Smooth muscle cell (in vitro differentiated cells): ENCODE results near the gene SMPD2. TPM values are rescaled to one million over a fixed set of nuclear protein-coding genes. Genes with fewer than 3 reads are reported as not detected.
"Not testable (repeated sequence)": the region's sequence is repeated elsewhere in the genome, so short reads cannot be mapped to it uniquely, and the experiment has no call there.

Source experiments
- DNase-seq: peaks from one replicate; lab custom pipeline; 2025; ENCODE audit not compliant: unreplicated experiment; lab: John Stamatoyannopoulos, UW
- H2AFZ ChIP-seq: fragments of 200-600 bp; sonication (generic); 2 replicates; pipeline ENCODE4 v1.6.0; 2016; ENCODE audit warnings: antibody characterized with exemption, low read depth, mild to moderate bottlenecking
- H3F3A ChIP-seq: fragments of 200-600 bp; sonication (generic); 2 replicates; pipeline ENCODE4 v1.6.0; 2017; ENCODE audit warnings: antibody characterized with exemption, low read depth
- H3K27ac ChIP-seq: fragments of 200-600 bp; sonication (generic); 2 replicates; pipeline ENCODE4 v1.5.1; 2016; ENCODE audit warnings: low read depth, mild to moderate bottlenecking
- H3K27me3 ChIP-seq: fragments of 200-600 bp; sonication (generic); 2 replicates; pipeline ENCODE4 v1.6.1; 2016; ENCODE audit warnings: low read depth, mild to moderate bottlenecking
- H3K36me3 ChIP-seq: fragments of 200-600 bp; sonication (generic); 2 replicates; pipeline ENCODE4 v1.5.1; 2016; ENCODE audit warnings: low read depth
- H3K4me1 ChIP-seq: fragments of 200-600 bp; sonication (generic); 2 replicates; pipeline ENCODE4 v1.5.1; 2016; ENCODE audit warnings: low read depth
- H3K4me2 ChIP-seq: fragments of 200-600 bp; sonication (generic); 2 replicates; pipeline ENCODE4 v1.6.0; 2016; ENCODE audit warnings: mild to moderate bottlenecking
- H3K4me3 ChIP-seq: fragments of 200-600 bp; sonication (generic); 2 replicates; pipeline ENCODE4 v1.5.1; 2016; ENCODE audit warnings: mild to moderate bottlenecking
- H3K79me2 ChIP-seq: fragments of 200-600 bp; sonication (generic); 2 replicates; pipeline ENCODE4 v1.6.0; 2016; ENCODE audit warnings: low read depth, mild to moderate bottlenecking
- H3K9ac ChIP-seq: fragments of 200-600 bp; sonication (generic); 2 replicates; pipeline ENCODE4 v1.6.0; 2016; ENCODE audit warnings: low read depth
- H3K9me3 ChIP-seq: fragments of 200-600 bp; sonication (generic); replicated peaks from 2 replicates; pipeline ENCODE4 v1.5.1; 2016; ENCODE audit warnings: low read depth
- H4K20me1 ChIP-seq: fragments of 200-600 bp; sonication (generic); 2 replicates; pipeline ENCODE4 v1.6.0; 2016; ENCODE audit warnings: low read depth
- WGBS: methylation state at CpG from one replicate; pipeline ENCODE4 v1.1.7; 2016; ENCODE audit warnings: low lambda C conversion rate; 5-methylcytosine and 5-hydroxymethylcytosine counted together
- polyA plus RNA-seq: library from polyadenylated mRNA; unstranded; fragments of >200 nt; fragmentation: Nextera tagmentation; extraction: Ambion mirVana; gene quantifications from 2 replicates; pipeline ENCODE4 v1.2.1, GENCODE V29; 2016
- total RNA-seq: library from RNA; depleted of rRNA; stranded (reverse); fragments of >200 nt; gene quantifications from 2 replicates; pipeline ENCODE4 v1.2.3, GENCODE V29; 2014
- TF ChIP-seq, protein P1 (sequence below): fragments of 200-600 bp; sonication (generic); IDR thresholded peaks from 2 replicates; pipeline ENCODE4 v1.5.1; 2017; ENCODE audit warnings: borderline replicate concordance, mild to moderate bottlenecking, antibody characterized with exemption; ENCODE audit not compliant: insufficient read depth, poor library complexity, severe bottlenecking

Gene SMPD2
- total and polyA plus RNA-seq, 2 experiments from 2014 or later, result 1.4 to 6.4 TPM

DNA sequence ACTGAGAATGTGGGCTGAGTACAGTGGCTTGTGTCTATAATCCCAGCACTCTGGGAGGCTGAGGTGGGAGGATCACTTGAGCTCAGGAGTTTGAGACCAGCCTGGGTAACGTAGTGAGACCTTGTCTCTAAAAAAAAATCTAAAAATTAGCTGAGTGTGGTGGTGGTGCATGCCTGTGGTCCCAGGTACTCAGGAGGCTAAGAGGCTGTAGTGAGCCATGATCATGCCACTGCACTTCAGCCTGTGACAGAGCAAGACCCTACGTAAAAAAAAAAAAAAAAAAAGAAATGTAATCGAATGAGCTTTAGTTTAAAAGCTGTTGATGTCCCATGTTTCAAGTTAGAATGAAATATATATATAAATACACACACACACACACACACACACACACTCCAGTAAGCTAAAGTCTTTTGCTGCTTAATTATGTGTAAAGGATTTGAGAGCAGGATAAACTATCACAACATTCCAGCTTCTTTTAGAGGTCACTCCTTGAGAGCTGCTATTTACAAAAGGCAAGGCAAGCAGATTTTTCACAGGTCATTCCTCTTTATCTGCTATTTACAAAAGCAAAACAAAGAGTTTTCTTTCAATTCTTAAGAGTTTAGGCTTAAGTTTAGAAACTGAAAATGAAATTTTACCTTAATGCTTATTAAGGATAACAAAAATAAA is 19.8 kb downstream of the SMPD2 start:
- no peak for DNase-seq
- Histone ChIP-seq H3F3A (peaks cover 11% of the 10 kb centered on the region), H3K4me1 (peaks cover 18% of the 10 kb centered on the region), H3K9me3 (no peaks in the 10 kb centered on the region), H3K36me3 (peaks cover 7% of the 10 kb centered on the region), H3K9ac (no peak overlapping the region), H3K27me3 (no peaks in the 10 kb centered on the region), H3K79me2 (peaks cover 10% of the 10 kb centered on the region), H3K27ac (no peak overlapping the region), H3K4me3 (no peak overlapping the region), H4K20me1 (peaks cover 5% of the 10 kb centered on the region), H2AFZ (no peak overlapping the region), H3K4me2 (no peak overlapping the region)
- TF ChIP-seq, protein P1, sequence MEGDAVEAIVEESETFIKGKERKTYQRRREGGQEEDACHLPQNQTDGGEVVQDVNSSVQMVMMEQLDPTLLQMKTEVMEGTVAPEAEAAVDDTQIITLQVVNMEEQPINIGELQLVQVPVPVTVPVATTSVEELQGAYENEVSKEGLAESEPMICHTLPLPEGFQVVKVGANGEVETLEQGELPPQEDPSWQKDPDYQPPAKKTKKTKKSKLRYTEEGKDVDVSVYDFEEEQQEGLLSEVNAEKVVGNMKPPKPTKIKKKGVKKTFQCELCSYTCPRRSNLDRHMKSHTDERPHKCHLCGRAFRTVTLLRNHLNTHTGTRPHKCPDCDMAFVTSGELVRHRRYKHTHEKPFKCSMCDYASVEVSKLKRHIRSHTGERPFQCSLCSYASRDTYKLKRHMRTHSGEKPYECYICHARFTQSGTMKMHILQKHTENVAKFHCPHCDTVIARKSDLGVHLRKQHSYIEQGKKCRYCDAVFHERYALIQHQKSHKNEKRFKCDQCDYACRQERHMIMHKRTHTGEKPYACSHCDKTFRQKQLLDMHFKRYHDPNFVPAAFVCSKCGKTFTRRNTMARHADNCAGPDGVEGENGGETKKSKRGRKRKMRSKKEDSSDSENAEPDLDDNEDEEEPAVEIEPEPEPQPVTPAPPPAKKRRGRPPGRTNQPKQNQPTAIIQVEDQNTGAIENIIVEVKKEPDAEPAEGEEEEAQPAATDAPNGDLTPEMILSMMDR, result no peak
- WGBS, result 92% methylated on average over 3 of the region's 3 CpGs

DNA sequence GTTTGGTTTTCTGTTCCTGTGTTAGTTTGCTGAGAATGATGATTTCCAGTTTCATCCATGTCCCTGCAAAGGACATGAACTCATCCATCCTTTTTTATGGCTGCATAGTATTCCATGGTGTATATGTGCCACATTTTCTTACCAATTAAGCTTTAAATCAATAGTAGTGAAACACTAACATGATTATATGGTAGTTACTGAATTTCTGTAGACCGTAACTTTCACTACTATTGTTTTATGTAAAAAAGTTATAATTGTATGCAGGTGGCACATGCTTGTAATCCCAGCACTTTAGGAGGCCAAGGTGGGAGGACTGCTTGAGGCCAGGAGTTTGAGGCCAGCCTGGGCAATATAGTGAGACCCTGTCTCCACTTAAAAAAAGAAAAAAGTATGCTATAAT is 20.7 kb downstream of the SMPD2 start:
- Histone ChIP-seq H3K36me3 (peaks cover 13% of the 10 kb centered on the region), H3K4me1 (peaks cover 17% of the 10 kb centered on the region), H3F3A (peaks cover 11% of the 10 kb centered on the region)
- H3K79me2 ChIP-seq, H3K27ac ChIP-seq, H3K27me3 ChIP-seq, H3K9ac ChIP-seq, H3K4me2 ChIP-seq, H3K4me3 ChIP-seq, DNase-seq, H4K20me1 ChIP-seq, H2AFZ ChIP-seq, H3K9me3 ChIP-seq: not testable (repeated sequence)
- WGBS, result 97% methylated on average over 1 of the region's 1 CpG

DNA sequence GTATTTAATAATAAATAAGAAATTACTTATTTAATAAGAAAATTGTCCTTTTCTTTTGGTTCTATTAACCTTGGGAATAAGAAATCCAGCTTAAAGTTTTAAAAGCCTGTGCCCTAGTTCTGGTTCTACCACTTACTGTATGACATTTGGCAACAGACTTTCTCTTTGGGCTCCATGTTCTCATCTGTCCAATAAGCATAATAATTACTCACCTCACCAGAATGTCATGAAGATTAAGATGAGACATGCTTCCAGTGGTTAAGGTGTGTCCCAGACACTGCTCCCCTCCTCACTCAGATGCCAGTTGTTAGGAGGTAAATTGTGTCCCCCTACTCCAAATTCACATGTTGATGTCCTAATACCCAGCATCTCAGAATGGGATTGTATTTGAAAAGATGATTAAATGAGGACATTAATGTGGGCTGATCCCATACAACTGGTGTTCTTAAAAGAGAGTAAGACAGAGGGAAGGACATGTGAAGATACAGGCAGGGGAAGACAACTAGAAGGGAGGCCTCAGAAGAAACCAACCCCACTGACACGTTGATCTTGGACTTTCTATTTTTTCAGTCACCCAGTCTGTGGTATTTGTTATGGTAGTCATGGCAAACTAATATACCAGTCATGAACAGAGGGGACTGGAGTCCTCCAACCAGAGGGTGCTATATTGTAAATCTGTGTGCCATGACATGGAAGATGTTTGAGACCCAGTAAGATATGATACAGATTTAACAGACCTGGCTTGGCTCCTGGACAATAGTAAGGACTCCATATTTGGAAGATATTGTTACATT is 21.4 kb downstream of the SMPD2 start:
- Histone ChIP-seq H3K79me2 (peaks cover 10% of the 10 kb centered on the region), H3K27ac (no peak overlapping the region)
- WGBS, result 96% methylated on average over 1 of the region's 1 CpG

DNA sequence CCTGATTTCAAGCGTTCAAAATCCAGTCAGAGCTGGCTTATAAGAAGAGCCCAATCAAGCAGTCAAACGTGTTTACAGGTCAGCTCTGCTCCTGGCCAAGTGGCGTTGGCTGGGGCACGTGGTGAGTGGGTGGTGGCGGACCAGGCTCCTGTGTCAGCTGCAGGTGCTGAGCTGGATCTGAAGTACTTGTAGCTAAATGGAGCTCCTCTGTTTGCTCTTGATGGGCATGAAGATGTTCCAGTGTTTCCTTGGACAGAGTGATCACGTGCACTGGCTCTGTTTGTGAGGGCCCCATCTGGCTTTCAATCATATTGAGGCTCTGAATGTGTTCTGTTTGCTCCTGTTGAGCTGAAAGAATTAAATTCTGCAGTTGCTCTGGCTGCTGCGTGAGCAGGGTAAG is 25.2 kb downstream of the SMPD2 start:
- TF ChIP-seq, protein P1, result no peak
- H3K27me3 ChIP-seq, result no peaks in the 10 kb centered on the region
- no peak overlapping the region for H3K4me3 ChIP-seq
- H3K9ac ChIP-seq, result no peak overlapping the region
- H3F3A ChIP-seq, result peaks cover 5% of the 10 kb centered on the region
- no peaks in the 10 kb centered on the region for H3K9me3 ChIP-seq
- no peak overlapping the region for H2AFZ ChIP-seq
- H3K79me2 ChIP-seq, result peaks cover 10% of the 10 kb centered on the region
- WGBS, result 95% methylated on average over 7 of the region's 7 CpGs
- H3K4me1 ChIP-seq, result peaks cover under 1% of the 10 kb centered on the region
- H3K36me3 ChIP-seq, result peaks cover 22% of the 10 kb centered on the region
- H4K20me1 ChIP-seq, result peaks cover 5% of the 10 kb centered on the region
- no peak for DNase-seq
- no peak overlapping the region for H3K27ac ChIP-seq
- H3K4me2 ChIP-seq, result no peak overlapping the region

More for the DNA sequence above, 21.4 kb downstream of the SMPD2 start:
- Histone ChIP-seq H2AFZ (no peak overlapping the region), H3K9me3 (no peaks in the 10 kb centered on the region), H3K4me3 (no peak overlapping the region), H3K36me3 (peaks cover 20% of the 10 kb centered on the region), H3F3A (peaks cover 11% of the 10 kb centered on the region), H3K9ac (no peak overlapping the region), H3K4me2 (no peak overlapping the region), H3K27me3 (no peaks in the 10 kb centered on the region), H4K20me1 (peaks cover 5% of the 10 kb centered on the region), H3K4me1 (peaks cover 11% of the 10 kb centered on the region)
- TF ChIP-seq, protein P1, result no peak
- DNase-seq, result no peak
